Neural cell (in vitro differentiated cells): ENCODE data around the gene TTC9.

Experiments used
- CTCF ChIP-seq: fragments of 450-650 bp; IDR thresholded peaks from 2 replicates; pipeline ENCODE4 v1.5.1; 2014; ENCODE audit warnings: antibody characterized with exemption, mild to moderate bottlenecking, moderate library complexity; ENCODE audit not compliant: poor library complexity, severe bottlenecking
- POLR2AphosphoS5 ChIP-seq: IDR thresholded peaks from 2 replicates; pipeline ENCODE4 v1.6.1; 2012
- RAD21 ChIP-seq: fragments of 450-650 bp; conservative IDR thresholded peaks from 2 replicates; pipeline ENCODE4 v1.6.1; 2014; ENCODE audit warnings: antibody characterized with exemption, mild to moderate bottlenecking, moderate library complexity
- TAF1 ChIP-seq: IDR thresholded peaks from 2 replicates; pipeline ENCODE4 v1.6.1; 2012; ENCODE audit warnings: low read depth

GRCh38 chr14:70658899-70659298, 17.2 kb downstream of the TTC9 start:
- no peak for TF ChIP-seq TAF1
- TF ChIP-seq RAD21 = no peak
- TF ChIP-seq CTCF = no peak
- no peak for TF ChIP-seq POLR2AphosphoS5
